MV-4-11 (cell line): Measurements from ENCODE around the gene HOXC6.

ENCODE experiments used
- DNase-seq: peaks from one replicate; lab custom pipeline; 2025; lab: John Stamatoyannopoulos, UW

Gene HOXC6

GRCh38 chr12:54002278-54002914, 25.8 kb upstream of the HOXC6 start:
- DNase-seq = no peak

- DNase-seq = no peak
Measured at GRCh38 chr12:54002915-54003389, 25.3 kb upstream of the HOXC6 start.

DNA sequence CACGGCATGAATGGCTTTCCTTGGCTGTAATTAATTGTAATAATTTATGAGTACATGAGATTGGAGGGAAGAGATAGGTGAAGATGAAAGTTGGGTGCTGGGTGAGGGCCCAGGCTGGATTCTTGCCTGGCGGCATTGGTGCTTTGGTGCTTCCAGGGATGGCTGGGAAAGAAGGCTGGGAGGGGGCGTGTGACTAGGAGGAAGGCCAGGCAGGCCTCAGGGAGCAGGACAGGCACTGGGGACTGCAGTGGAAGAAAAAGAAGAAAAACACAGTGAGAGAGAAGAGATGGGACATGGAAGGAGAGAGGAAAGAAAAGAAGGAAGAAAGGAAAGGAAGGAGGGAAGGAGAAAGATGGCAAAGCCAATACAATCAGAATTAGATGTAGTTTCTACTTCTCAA, 24.6 kb upstream of the HOXC6 start:
- DNase-seq = no peak

DNA sequence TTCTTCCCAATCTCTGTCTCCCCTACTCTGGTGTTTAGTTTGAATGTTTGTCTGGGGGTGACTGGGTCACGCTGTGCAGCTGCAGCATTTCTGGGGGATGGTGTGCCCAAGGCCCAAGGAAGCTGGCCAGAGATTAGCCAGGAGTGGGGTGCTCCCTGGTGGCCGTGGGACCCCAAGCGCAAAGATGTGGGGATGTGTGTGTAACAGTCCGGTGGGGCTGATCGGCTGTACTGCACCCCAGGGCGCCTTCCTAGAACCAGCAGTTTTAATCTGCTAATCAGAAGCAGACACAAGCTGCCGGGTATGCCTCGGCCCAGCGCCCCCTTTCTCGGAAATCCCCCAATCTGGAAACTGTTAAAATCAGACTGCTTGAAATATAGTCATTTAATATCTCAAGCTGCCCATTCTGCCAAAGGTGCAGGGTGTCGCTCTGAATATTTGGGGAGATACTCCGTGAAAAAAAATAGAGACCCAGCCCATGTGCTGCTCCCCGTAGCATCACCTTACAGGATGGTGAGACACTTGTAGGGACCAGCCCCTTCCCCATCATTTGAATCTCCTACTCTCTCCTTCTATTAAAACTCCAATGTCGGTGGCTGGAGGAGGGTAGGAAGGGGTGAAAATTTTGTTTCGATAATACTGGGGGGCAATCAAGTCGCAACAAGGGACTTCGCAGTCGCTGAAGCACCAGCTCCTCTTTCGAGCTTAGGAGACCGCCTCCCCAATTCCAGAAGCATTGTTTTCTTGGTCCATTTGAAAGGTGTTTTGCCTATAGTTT, 24.0 kb upstream of the HOXC6 start:
- DNase-seq = no peak

GRCh38 chr12:54004841-54005530, 23.3 kb upstream of the HOXC6 start:
- DNase-seq = no peak

- no peak for DNase-seq
Measured at GRCh38 chr12:54005531-54005852, 22.7 kb upstream of the HOXC6 start.

DNA sequence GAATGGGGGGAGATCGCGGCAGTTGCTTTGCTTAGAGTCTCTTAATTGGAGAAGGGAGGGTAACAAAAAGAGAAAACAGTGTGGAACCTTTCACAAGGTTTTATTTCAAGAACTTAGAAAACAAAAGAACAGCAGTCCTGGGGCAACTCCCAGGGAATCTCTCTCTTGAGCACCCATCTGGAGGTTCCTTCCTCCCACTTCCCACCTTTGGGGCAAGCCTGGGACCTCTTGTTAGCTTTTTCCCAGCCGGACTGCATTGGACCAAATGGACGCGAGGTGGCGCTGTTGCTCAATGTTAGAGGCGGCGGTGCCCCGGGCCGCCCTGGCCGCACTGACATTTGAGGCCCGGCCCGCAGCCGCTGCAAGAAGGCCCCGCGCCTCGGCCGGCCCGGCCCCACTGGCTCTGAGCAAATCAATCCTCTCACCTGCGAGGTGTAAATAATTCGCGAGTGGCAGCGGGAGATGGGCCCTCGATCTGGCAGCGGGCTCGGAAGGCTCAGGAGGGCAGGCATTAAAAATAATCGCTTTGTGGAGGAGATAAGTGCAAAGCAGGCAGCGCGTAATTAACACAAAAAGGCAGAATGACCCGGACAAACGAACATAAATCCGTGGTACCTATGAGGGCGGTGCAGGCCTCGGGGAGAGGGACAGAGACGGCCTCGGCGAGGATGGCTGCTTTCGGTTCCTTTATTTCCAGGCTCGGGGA, 22.2 kb upstream of the HOXC6 start:
- peak; percentile 50 for DNase-seq

GRCh38 chr12:54006559-54007220, 21.6 kb upstream of the HOXC6 start:
- DNase-seq = no peak

DNA sequence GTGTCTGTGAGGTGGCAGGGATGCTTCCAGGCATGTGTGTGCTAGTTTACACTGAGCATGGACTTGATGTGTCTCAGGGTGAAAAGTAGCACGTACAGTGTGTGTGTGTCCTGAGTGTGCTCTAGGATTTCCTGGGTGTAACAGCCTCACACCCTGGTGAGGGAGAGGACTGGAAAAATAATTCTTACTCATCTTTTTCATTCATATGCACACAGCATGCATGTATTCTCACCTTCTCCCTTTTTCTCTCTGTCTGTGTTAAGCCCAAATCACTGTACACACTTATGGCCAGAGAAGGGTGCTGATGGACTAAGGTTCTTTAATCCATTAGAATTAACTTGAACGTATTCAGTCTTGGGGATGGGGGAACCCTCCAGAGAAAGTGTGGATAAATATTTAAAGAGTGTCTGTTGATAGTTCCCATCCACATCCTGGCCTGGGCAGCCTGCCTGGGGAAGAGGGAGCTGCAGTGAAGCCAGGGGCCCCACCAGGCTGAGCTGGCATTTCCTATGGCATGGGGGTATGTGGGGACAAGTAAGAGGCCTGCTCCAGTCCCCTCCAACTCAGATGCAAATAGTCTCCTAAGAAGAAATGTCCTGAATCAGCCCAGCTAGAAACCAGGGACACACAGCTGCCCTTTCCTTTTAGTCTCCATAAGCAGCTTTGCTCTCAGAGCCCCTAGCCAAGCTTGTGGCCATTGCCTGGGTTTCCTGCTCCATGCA, 20.5 kb upstream of the HOXC6 start:
- DNase-seq = no peak

DNA sequence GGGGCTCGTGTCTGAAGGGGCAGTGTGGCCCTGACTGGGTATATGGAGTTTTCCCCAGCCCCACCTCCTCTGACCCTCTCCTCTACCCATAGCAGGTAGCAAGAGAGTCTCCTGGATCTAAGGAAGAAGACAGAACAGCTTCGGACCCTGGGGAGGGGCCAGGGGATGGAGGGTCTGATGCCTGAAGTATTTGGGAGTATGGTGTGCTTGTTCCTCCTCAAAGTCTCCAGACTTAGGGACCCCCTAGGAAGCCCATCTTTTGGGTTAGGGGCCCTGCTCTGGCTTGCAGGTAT, 20.0 kb upstream of the HOXC6 start:
- no peak for DNase-seq

DNA sequence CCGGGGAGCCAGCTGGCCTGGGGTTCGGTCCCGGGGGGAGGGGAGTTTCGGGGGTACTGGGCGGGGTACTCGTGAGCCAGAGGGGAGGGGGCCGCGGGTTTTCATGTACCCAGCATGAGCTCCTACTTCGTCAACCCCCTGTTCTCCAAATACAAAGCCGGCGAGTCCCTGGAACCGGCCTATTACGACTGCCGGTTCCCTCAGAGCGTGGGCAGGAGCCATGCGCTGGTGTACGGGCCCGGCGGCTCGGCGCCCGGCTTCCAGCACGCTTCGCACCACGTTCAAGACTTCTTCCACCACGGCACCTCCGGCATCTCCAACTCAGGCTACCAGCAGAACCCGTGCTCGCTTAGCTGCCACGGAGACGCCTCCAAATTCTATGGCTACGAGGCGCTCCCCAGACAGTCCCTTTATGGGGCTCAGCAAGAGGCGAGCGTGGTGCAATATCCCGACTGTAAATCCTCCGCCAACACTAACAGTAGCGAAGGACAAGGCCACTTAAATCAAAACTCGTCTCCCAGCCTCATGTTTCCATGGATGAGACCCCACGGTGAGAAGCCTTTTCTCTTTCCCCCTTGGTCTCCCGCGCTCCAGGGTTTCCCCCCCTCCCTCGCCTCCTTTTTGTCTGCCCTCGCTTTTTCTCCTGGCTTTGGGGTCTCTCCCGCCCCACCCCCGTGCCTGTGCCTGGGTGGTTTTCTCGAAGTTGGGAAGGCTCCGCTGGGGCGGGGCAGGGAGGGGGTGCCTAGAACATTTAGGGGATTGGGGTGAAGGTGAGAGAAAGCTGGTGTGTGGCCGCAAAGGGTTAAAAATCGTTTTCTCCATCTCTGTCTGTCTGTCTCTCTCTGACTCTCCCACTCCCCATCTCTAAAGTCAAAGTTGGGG, 18.8 kb upstream of the HOXC6 start:
- DNase-seq = peak; percentile 8

GRCh38 chr12:54010053-54010971, 17.9 kb upstream of the HOXC6 start:
- DNase-seq = no peak

DNA sequence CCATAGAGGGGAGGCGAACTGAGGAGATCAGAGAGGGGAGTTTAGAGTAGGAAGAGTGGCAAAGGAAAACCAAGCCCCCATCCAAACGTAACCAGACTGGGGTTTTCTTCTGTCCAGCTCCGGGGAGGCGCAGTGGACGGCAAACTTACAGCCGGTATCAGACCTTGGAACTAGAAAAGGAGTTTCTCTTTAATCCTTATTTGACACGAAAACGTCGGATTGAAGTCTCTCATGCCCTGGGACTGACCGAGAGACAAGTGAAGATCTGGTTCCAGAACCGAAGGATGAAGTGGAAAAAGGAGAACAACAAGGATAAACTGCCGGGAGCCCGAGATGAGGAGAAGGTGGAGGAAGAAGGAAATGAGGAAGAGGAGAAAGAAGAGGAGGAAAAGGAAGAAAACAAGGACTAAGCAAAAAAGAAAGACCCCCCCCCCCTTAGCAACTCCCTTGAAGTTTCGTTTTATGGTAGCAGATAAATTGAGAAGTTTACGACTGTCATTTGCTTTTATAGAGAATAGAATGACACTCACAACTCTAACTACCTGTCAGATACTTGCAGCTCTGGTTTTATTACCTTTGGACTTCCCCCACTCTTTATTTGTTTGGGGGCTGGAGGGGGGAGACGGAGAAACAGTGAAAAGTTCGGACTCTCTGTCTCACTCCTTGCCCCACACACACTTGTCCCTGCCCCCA, 17.1 kb upstream of the HOXC6 start:
- DNase-seq = no peak

- DNase-seq = no peak
Measured at GRCh38 chr12:54011665-54012532, 16.3 kb upstream of the HOXC6 start.

GRCh38 chr12:54012631-54013409, 15.4 kb upstream of the HOXC6 start:
- DNase-seq = no peak

DNA sequence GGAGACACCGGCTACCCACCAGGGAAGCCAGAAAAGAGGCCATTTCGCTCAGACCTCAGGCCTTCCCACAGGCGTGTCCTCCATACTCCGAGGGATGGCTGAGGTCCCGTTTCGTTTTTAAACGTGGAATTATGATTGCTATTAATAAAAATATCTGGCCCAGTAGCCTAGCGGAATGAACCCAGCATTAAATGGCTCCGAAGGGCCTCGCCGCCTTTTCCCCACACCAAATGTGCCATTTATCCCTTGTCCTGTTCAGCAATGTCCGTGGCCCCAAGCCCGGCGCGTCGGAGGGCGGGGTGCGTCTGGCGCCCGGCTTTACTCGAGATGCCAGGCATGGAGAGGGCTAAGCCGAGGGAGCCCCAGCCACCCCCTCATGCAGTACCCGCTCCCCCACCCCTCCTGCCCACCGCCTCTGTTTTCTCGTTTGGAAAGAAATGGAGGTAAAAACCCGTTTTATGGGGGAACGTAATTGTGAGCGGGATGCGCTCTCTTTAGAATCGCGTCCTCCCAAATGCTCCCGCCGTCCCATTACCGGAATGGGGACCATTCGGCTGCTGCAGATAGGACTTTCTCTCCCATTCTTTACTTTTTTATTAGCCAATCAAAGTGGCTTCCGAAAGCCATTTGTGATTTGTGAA, 13.7 kb upstream of the HOXC6 start:
- no peak for DNase-seq
